GM10266 (cell line): Measurements from ENCODE around the gene DGLUCY.

Experiments
- DNase-seq: peaks from one replicate; pipeline ENCODE4 v3.0.0; 2012; ENCODE audit errors: extremely low spot score
- CTCF ChIP-seq: IDR thresholded peaks from 2 replicates; pipeline ENCODE4 v1.5.1; 2012; ENCODE audit warnings: mild to moderate bottlenecking, low read depth; ENCODE audit not compliant: control insufficient read depth, insufficient read depth; ENCODE audit errors: missing control alignments

Gene DGLUCY

DNA sequence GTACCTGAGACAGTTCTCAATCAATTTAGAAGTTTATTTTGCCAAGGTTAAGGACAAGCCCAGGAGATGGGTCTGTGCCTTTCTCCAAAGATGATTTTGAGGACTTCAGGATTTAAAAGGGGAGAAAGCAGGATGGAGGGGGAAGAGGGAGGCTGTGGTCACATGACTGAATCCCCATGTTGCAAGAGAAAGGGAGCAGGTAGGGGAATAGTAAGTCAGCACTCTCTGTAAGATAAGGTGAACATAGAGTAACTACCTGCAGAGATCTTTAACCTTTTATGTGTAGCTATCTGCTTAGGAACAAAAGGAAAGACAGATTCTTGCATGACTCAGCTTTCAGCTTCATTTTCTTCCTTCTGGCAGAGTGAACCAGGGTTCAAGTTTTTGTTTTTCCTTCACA is 25.9 kb downstream of the DGLUCY start:
- no peak for TF ChIP-seq CTCF
- no peak for DNase-seq

DNA sequence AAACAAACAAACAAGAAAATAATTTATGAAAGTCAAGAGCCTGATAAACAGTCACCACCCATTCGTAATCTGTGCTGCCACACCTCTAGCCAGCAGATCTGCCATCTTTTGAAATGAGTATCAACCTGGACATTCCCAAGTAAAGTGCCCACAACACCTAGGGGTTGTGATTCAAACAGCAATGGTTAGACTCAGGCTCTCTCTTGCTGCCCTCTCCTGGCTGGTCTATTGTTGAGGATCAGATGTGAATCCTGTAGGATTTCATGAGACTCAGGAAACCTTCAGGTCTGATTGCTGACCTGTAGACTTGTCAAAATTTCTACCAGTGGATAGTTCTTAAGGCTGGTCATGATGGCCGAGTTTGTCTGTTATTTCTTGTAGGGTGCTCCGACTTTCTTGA is 26.8 kb downstream of the DGLUCY start:
- no peak for DNase-seq

DNA sequence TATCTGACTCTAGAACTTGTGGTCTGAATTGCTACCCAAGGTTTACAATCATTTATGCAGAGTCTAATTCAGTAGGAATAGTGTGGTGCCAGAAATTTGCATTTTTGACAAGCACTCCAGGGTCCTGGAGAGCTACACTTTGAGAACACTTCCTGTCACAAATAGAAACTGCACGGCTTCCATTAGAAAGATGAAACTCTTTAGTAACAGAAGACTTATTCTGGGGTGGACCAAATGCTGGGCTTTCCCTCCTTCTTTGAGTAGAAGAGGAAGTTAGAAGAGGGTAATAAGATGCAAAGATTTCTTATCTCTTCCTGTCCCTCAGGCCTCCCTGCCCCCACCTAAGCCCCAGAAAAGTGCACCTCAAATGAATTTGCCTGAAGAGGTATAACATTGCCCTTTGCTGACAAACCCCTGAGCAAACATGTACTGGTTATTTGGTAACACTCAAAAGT is 28.4 kb downstream of the DGLUCY start:
- no peak for TF ChIP-seq CTCF
- DNase-seq: peak; percentile 75

More for the DNA sequence above, 26.8 kb downstream of the DGLUCY start:
- TF ChIP-seq CTCF: peak; percentile 37

DNA sequence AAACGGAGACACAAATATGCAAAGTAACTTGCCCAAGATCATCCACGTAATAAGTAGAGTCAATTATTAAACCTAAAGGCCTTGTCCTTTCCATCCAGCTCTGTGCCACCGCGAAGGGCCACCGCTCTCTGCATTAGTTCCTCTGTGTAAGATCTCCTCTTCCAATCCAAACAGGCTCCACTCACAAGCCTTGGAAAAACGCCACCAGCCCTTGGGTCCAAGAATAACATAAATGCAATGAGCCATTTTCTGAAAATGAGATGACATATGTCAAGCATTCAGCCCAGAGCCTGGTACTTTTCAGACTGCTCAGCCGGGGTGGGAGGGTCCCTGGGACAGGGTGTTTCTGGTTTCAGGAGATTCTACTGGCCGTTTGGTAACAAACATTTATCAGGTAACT is 30.0 kb downstream of the DGLUCY start:
- no peak for TF ChIP-seq CTCF
- no peak for DNase-seq

GRCh38 chr14:91144425-91145145 is 30.7 kb downstream of the DGLUCY start:
- TF ChIP-seq CTCF: no peak
- DNase-seq: no peak

- no peak for TF ChIP-seq CTCF
- no peak for DNase-seq
Observed at GRCh38 chr14:91145391-91146160, 31.7 kb downstream of the DGLUCY start.

DNA sequence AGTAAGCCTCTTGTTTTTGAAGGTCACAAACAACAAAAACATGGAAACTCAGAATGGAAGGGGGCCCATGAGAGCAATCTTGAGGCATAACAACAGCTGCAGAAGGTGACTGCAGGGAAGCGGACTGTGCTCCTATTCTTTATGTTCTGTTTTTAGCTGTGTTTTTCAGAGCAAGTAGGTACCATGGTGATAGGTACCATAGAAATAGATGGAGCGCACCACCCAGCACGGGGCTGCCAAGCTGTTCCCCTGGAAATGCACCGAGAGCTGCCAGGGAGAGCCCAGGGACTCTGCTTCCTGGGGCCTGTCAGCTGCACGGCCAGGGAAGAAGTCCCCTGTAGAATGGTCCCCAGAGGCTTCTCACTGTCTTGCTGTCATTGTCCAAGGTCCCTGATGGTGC is 32.8 kb downstream of the DGLUCY start:
- TF ChIP-seq CTCF: no peak
- no peak for DNase-seq
